ENCODE results near the gene TMEM150B.

GRCh38 chr19:55266840-55267239 lies 58.3 kb downstream of the TMEM150B start:
- TF ChIP-seq CTCF (IDR thresholded peaks at IDR 0.05) (no peak), POLR2A (IDR thresholded peaks at IDR 0.05) (no peak)
